Astrocyte (in vitro differentiated cells and primary cell): ENCODE data around the gene FGFRL1.

Experiments used
- EZH2 ChIP-seq: IDR thresholded peaks from 2 replicates; pipeline ENCODE4 v1.6.1; 2012; ENCODE audit warnings: mild to moderate bottlenecking, low read length, inconsistent platforms; ENCODE audit not compliant: insufficient read depth
- TF ChIP-seq, protein P1 (sequence below): IDR thresholded peaks from 2 replicates; pipeline ENCODE4 v1.5.1; 2011; ENCODE audit warnings: low read depth, mild to moderate bottlenecking, inconsistent platforms, low read length, moderate library complexity; ENCODE audit not compliant: insufficient read depth

DNA sequence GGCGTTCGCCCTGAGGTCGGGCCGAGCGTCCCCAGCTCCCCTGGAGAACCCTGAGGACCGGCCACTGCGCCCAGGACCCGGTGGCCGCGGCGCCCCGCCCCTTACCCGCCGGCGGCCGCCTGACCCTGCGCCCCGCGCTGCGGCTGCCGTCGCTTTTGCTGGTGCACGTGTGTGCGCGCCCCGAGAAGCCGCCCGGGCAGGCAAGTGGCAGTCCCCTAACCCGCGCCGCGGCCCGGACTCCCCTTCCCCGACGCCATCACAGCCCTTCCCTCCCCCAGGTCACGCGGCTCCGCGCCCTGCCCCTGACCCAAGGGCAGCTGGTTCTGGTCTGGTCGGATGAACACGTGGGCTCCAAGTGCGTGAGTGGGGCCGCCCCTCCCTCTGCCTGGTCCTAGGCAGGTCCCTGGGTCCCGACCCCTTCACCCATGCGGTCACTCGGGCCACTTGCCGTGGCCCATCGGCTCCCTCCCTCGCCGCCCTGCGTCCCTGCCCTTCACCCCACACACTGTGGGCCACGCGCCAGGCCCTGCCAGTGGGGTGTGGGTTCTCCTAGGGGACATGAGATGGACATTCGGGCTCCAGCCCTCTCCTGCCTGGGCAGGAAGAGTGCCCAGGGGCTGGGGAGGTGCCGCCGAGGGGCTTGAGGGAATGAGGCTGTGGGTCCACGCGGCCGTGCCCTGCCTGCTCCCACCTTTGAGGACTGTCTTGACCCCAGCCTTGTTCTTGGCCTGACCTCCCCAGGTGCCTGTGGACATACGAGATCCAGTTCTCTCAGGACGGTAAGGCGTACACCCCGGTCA is 8.0 kb upstream of the FGFRL1 start:
- TF ChIP-seq, protein P1, sequence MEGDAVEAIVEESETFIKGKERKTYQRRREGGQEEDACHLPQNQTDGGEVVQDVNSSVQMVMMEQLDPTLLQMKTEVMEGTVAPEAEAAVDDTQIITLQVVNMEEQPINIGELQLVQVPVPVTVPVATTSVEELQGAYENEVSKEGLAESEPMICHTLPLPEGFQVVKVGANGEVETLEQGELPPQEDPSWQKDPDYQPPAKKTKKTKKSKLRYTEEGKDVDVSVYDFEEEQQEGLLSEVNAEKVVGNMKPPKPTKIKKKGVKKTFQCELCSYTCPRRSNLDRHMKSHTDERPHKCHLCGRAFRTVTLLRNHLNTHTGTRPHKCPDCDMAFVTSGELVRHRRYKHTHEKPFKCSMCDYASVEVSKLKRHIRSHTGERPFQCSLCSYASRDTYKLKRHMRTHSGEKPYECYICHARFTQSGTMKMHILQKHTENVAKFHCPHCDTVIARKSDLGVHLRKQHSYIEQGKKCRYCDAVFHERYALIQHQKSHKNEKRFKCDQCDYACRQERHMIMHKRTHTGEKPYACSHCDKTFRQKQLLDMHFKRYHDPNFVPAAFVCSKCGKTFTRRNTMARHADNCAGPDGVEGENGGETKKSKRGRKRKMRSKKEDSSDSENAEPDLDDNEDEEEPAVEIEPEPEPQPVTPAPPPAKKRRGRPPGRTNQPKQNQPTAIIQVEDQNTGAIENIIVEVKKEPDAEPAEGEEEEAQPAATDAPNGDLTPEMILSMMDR, result no peak
- TF ChIP-seq EZH2, result no peak
